ENCODE measurements around the gene KCNH4. TPM values are rescaled to one million over a fixed set of nuclear protein-coding genes. Genes with fewer than 3 reads are reported as not detected.
A peak's percentile ranks its signal among the peaks of the same experiment; 100 is the strongest.

The KCNH4 gene
- total and polyA plus RNA-seq, 2 experiments from 2014 or later = 0.17 to 0.23 TPM

DNA sequence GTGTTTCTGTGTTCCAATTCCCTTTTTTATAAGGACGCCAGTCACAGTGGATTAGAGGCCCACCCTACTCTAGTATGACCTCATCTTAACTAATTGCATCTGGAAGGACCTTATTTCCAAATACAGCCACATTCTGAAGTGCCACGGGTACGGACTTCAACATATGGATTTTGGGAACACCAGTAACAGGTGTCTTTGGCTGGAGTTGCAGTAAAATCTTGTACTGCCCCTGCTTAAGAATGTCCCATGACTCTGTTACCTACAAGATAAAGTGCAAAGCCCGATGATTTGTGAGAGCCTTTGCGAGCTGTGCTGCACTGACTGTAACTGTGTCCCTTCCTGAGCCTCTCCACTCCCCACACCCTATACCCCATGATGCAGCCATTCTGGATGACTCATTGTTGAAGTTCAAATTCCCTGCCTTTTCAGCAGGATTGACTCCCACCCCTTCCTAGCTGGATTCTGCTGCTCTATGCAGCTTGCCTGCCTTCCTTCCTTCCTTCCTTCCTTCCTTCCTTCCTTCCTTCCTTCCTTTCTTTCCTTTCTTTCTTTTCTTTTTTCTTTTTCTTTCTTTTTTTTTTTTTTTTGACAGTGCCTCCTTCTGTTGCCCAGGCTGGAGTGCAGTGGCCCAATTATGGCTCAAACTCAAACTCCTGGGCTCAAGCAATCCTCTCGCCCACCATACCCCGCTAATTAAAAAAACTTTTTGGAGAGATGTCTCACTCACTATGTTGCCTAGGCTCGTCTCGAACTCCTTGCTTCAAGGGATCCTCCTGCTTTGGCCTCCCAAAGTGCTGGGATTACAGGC, 2.2 kb upstream of the KCNH4 start:
- WGBS (ENCODE audit: low lambda C conversion rate, missing lambda C conversion rate) = 81% methylated on average over 9 of the region's 9 CpGs
- H4K20me1 ChIP-seq (ENCODE audit: insufficient read depth, poor library complexity, severe bottlenecking) = no peaks in the 10 kb centered on the region
- H3K36me3 ChIP-seq (replicated peaks; ENCODE audit: insufficient read depth, low read depth) = no peaks in the 10 kb centered on the region
- peak overlapping the region; percentile 87 for H3K27ac ChIP-seq
- H3K9me2 ChIP-seq (replicated peaks; ENCODE audit: insufficient read depth) = no peaks in the 10 kb centered on the region
- H2AFZ ChIP-seq = peak overlapping the region; percentile 96
- H3K79me2 ChIP-seq = no peaks in the 10 kb centered on the region
- DNase-seq (ENCODE audit: low spot score) = peak; percentile 67
- H3K27me3 ChIP-seq = peaks cover 54% of the 10 kb centered on the region
- H3K9me3 ChIP-seq (ENCODE audit: low read depth) = no peaks in the 10 kb centered on the region
- no peak overlapping the region for H3K4me3 ChIP-seq
- H3K4me2 ChIP-seq = peak overlapping the region; percentile 95
- H3K4me1 ChIP-seq (ENCODE audit: insufficient read depth) = peaks cover 17% of the 10 kb centered on the region
- TF ChIP-seq EZH2 (IDR thresholded peaks at IDR 0.05; ENCODE audit: borderline replicate concordance) = no peak
- no peak for TF ChIP-seq EZH2phosphoT487 (IDR thresholded peaks at IDR 0.05; ENCODE audit: low read depth, severe bottlenecking, unreplicated experiment)
- TF ChIP-seq, protein P1, sequence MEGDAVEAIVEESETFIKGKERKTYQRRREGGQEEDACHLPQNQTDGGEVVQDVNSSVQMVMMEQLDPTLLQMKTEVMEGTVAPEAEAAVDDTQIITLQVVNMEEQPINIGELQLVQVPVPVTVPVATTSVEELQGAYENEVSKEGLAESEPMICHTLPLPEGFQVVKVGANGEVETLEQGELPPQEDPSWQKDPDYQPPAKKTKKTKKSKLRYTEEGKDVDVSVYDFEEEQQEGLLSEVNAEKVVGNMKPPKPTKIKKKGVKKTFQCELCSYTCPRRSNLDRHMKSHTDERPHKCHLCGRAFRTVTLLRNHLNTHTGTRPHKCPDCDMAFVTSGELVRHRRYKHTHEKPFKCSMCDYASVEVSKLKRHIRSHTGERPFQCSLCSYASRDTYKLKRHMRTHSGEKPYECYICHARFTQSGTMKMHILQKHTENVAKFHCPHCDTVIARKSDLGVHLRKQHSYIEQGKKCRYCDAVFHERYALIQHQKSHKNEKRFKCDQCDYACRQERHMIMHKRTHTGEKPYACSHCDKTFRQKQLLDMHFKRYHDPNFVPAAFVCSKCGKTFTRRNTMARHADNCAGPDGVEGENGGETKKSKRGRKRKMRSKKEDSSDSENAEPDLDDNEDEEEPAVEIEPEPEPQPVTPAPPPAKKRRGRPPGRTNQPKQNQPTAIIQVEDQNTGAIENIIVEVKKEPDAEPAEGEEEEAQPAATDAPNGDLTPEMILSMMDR (IDR thresholded peaks at IDR 0.05; ENCODE audit: poor library complexity) = no peak

DNA sequence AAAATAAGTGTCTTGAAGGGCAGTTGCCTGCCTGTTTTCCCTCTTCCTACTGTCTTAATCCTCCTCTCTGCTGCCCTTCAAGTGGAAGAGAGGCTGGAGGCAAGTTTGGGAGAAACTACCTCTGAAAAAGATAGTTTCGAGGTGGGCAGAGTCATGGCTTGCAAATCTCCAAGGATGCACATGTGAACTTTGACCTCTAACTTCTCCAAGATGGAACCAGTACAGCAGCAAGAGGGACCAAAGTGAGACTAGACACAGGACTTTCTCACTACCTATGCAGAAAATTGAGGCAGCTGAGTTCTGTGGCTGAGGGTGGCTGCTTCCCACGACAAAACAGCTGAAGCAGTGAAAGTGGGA, 887 bp upstream of the KCNH4 start:
- Histone ChIP-seq H3K27me3 (peaks cover 54% of the 10 kb centered on the region), H3K9me2 (replicated peaks; ENCODE audit: insufficient read depth) (no peaks in the 10 kb centered on the region), H3K36me3 (replicated peaks; ENCODE audit: insufficient read depth, low read depth) (no peaks in the 10 kb centered on the region), H3K4me1 (ENCODE audit: insufficient read depth) (peaks cover 17% of the 10 kb centered on the region), H4K20me1 (ENCODE audit: insufficient read depth, poor library complexity, severe bottlenecking) (no peaks in the 10 kb centered on the region), H3K79me2 (no peaks in the 10 kb centered on the region), H3K27ac (no peak overlapping the region), H2AFZ (no peak overlapping the region), H3K4me3 (no peak overlapping the region), H3K9me3 (ENCODE audit: low read depth) (no peaks in the 10 kb centered on the region), H3K4me2 (no peak overlapping the region)
- no peak for DNase-seq (ENCODE audit: low spot score)
- 81% methylated on average over 2 of the region's 2 CpGs for whole genome bisulfite sequencing (ENCODE audit: low lambda C conversion rate, missing lambda C conversion rate)
- TF ChIP-seq EZH2phosphoT487 (IDR thresholded peaks at IDR 0.05; ENCODE audit: low read depth, severe bottlenecking, unreplicated experiment) (no peak), EZH2 (IDR thresholded peaks at IDR 0.05; ENCODE audit: borderline replicate concordance) (no peak)
- TF ChIP-seq, protein P1 (IDR thresholded peaks at IDR 0.05; ENCODE audit: poor library complexity) = no peak

DNA sequence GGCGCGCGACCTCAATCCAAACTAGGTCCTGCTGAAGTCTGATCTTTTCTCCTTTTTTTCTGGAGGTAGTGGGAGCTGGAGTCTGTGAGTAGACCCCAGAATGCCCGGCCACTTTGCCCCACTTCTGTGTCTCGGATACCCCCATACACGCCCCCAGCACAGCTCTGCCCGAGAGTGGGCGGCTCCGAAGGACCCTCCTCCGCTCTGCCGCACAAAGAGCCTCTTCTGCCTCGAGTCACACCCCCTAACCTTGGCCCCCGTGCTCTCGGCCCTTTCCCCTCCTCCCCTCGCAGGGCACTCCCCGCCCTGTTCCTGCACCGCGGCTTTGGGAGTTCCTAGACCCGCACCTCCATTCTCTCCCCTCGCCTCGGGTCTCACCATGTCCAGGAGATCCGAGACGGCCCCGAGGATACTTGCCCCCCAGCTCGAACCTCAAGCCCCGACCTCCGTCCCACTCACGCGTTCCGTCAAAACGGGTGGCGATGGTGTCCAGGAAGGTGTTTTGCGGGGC, 476 bp downstream of the KCNH4 start:
- DNase-seq (ENCODE audit: low spot score) = no peak
- 2% methylated on average over 24 of the region's 33 CpGs for WGBS (ENCODE audit: low lambda C conversion rate, missing lambda C conversion rate)
- TF ChIP-seq EZH2phosphoT487 (IDR thresholded peaks at IDR 0.05; ENCODE audit: low read depth, severe bottlenecking, unreplicated experiment) (no peak), EZH2 (IDR thresholded peaks at IDR 0.05; ENCODE audit: borderline replicate concordance) (peak; percentile 72)
- TF ChIP-seq, protein P1 (IDR thresholded peaks at IDR 0.05; ENCODE audit: poor library complexity) = no peak
- Histone ChIP-seq H3K9me2 (replicated peaks; ENCODE audit: insufficient read depth) (no peaks in the 10 kb centered on the region), H3K36me3 (replicated peaks; ENCODE audit: insufficient read depth, low read depth) (no peaks in the 10 kb centered on the region), H3K79me2 (no peaks in the 10 kb centered on the region), H2AFZ (no peak overlapping the region), H3K4me1 (ENCODE audit: insufficient read depth) (peaks cover 17% of the 10 kb centered on the region), H4K20me1 (ENCODE audit: insufficient read depth, poor library complexity, severe bottlenecking) (no peaks in the 10 kb centered on the region), H3K4me3 (no peak overlapping the region), H3K27me3 (peaks cover 54% of the 10 kb centered on the region), H3K9me3 (ENCODE audit: low read depth) (no peaks in the 10 kb centered on the region), H3K27ac (no peak overlapping the region), H3K4me2 (peak overlapping the region; percentile 74)
